Measurements from ENCODE around the gene TMTC2.

Gene TMTC2

DNA sequence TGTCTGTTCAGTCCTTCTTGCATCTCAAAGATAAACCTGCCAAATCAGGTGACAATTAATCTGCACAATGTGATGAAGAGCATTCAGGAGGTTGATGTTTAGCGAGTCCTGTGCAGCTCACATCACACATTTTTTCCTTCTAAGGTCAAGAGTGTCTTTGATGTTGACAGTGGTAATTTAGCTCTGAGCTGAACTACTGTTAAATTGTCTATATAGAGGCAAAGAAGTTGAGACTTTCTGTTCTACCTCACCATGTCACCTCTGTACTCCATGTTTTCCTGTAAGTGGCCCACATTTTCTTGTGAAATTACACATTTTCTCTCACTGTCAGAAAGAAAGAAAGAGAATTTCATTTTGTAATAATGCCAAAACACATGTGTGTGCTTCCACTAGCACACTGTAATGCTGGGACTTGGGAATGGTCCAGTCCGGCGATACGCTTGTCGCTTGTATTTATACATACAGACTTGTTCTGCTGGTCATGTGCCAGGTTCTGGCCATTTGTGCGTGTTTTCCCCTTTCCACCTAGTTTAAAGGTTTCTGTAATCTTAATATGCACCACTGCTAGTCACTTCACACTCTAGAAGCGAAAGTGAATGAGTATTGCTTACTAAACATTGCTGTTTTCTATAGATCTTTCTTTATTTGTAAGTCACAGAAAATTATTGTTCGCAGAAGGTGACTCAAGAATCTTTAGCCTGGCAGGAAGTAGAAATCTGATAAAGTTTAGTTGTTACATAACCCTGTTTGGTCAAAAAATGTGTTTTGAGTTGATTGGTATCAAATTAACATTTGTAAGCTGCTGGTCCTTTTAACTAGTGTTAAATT, 328.9 kb downstream of the TMTC2 start:
- DNase-seq (ENCODE audit: low read depth): no peak

DNA sequence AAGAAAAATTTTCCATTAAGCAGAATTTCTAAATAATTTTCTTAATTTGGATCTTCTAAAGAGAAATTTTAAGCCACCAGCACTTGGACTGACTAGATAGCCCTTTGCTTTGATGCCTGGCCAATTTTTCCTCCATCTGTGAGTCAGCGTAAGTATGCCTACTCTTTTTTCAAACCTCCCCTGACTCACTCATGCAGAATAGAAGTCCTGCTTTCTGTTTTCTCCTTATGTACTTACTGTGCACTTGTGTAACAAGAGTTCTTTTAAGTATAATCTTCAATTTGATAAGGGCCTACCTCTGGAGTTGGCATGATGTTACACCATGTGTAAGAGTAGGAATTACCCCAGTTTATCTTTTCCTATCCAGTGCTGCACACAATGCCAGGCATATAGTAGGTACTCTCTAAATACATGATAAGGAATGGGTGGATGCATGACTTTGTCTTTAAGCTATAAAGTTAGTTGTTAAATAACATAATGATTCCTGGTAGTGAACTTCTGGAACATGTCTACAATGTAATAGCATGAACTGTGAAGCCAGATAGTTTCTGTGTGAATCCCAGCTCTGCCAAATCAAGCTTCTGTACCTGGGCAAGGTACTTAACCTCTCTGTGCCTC, 329.6 kb downstream of the TMTC2 start:
- peak; percentile 66 for DNase-seq (ENCODE audit: low read depth)

DNA sequence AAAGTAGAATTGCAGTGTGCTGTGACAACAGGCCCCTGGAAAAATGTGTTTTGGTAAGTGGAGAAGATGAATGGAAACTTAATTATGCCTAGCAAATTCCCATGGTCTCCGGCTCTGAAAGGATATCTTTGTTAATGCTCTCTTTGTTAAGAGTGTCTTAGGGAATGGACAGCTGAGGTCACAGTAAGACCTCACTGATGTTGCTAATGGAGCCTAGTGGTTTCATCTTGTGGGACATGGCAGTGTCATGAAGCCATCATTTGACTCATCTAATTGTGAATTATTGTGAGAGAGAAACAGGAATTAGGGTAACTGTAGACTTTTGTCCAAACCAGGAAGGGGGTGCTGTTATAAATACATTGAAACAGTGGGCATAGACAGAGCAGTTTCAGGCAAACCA, 330.3 kb downstream of the TMTC2 start:
- no peak for DNase-seq (ENCODE audit: low read depth)

DNA sequence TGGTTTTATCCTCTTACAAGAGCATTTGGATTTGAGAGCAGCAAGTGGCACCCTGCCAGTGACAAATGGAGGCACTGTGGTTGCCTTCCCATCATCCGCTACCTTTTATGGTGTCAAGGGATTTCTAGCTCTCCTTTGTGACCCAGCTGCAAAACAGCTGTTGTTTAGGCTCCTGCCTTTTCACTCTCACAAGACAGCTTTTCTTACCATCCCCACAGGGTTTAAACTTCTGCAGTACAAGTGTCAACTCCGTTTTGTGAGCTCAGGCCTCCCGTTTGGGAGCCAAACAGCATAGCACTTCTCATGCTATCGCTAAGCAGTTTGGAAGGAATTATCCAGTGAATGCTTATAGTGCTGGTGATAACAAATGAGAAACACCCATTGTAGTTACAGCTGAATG, 331.4 kb downstream of the TMTC2 start:
- peak; percentile 3 for DNase-seq (ENCODE audit: low read depth)

DNA sequence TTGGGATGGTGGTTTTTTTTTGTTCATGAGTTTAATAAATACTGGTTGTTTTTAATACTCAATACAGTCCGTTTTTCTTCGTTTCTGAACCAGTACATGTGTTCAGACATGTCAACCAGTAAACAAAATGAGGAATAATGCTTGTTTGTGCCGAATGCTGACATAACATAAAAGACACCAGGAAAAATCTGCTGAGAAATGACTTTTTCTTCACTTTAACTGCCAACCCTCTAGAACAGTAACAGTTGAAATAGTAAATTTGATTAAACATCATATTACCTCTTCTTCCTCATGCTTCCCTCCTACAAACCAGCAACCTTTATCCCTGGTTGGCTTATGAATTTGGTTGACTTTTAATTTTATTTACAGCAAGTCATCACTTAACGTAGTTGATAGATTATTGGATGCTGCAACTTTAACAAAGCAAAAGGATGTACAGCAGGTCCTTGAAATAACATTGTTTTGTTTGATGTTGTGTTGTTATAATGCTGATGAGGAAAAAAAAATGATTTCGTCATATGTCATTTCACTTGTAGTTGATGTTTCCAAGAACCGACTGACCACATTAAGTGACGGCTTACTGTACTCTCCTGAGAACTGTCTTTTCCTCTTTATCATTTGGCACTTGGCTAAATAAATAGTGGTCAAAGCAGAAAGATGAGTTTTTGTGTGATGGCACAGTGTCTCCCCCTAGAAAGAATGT, 340.5 kb downstream of the TMTC2 start:
- DNase-seq (ENCODE audit: low read depth): no peak

DNA sequence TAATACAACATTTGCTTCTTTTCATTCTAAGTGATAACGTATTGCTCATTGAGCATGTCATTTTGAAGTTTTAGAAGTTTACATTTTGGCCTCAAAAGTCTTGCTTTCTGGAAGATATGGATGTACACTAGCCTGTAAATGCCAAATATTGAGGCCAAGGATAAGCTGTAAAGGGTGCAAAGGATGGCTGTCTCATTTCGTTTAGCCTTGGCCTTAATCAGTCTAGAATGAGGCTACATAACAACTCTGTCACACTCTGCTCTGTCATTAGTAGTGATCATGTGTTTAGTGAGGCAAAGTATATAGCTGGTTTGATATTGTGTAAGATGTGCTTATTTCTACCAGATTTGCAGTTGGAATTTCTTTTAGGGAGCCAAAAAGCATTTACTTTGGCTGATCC, 344.5 kb downstream of the TMTC2 start:
- DNase-seq (ENCODE audit: low read depth): no peak

DNA sequence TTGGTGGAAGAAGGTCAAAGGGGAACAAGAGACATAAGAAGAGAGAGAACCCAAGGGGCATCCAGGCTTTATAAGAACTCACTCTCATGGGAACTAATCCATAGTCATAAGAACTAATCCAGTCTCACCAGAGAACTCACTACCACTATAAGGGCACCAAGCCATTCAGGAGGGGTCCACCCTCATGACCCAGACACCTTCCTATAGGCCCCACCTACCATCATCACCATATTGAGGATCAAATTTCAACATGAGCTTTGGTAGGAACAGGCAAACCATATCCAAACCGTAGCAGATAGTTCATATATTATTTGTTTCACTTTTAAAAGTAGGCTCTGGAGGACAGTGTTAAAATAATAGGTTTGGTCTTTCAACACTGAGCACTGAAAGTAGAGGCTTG, 350.1 kb downstream of the TMTC2 start:
- DNase-seq (ENCODE audit: low read depth): no peak

DNA sequence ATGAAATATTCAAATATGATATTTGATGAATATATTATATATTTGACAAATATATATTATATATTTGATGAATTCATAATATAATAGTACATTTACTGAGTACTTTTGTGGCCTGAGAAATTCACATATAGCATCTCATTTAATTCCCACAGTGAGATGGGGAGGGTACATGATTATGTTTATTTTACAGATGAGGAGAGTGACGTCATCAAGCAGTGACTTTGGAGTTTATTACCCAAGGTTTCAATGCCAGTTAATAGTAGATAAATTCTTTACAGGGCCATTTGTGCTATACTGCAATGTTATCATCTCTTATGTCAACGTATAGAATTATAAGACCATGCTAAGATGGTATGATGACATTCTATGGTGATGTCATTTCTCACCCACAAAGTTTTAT, 352.7 kb downstream of the TMTC2 start:
- no peak for DNase-seq (ENCODE audit: low read depth)

DNA sequence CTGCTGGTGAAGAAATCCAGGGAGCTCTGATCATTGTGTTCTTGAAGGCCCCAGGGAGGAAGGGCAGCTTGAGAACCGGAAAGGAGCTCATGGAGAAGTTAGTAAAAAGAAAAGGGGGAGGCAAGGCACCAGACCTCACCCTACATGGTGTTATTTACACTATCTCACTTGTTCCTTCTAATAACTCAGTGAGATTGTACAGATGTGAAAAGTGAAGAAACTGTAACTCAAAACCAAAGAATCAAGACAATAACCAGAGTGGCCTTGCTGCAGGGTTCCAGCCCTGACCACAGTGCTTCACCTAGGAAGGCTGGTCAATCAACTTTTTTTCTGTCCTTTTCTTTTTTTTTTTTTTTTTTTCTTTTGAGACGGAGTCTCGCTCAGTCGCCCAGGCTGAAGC, 353.6 kb downstream of the TMTC2 start:
- DNase-seq (ENCODE audit: low read depth): no peak

DNA sequence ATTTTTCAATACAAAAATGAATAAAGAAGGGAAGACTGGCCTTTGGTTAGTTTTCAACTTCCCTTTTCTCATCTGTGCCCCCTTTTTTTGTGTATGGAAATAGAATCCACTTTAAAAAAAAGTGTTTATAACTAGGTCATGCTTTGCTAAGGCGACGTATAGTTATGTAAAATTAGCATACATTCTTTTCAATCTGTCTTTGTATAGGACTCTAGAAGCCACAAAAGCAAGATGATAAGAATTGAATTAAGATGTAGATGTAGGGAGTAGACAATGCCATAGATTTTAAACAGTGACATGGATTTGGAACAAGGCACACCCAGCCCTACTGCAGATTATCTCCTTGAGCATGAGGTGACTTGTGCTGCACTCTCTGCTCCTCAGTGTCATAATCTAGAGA, 354.3 kb downstream of the TMTC2 start:
- no peak for DNase-seq (ENCODE audit: low read depth)

DNA sequence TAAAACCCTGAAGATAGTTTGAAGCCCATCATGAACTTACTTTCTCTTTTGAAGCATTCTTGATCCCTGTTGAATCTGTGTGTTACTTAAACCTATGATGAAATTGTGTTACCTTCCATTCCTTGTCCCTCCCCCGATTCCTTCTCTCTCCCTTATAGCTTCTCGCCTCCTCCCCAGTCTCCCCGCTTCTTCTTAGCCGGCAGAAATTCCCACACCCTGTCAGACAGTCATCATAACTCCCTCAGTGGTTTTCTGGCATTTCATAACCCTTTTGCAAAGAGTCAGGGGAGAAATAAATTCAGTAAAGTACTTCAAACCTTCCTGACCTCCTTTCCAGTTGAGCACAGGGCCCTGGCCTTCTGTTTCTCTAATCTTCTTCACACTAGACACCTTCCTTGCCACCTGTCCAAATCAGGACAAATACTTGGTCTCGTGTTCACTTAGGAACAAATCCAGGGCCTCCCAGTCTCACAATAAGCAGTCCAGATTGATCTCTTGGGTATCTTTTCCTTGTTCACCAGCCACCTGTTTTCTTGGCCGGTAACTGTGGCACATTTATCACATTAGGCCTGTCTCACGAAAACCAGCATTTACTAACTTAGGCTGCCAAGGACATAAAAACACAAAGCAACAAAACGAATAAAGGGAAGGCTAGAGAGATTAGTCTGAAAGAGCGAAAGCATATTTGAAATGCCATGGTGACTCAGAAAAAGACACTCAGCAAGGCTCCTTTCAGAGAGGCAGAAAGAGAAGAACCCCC, 355.9 kb downstream of the TMTC2 start:
- DNase-seq (ENCODE audit: low read depth): no peak

DNA sequence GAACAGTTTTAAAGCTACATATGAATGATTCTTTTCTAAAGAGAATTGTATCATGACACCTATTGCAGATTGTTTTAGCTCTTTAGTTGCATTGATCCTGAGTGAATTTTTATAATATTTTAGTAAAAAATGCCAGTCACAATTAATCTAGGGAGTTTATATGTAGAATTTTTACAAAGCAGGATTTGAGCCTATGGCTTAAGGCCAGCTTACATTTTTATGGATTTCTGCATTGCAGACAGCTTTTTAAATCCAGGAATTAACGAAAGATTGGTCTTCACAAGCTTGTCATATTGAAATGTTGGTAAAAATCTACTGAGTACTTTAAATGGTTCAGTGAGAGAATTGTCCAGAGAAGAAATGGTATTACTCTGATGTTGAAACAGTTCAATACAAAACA, 358.0 kb downstream of the TMTC2 start:
- no peak for DNase-seq (ENCODE audit: low read depth)

DNA sequence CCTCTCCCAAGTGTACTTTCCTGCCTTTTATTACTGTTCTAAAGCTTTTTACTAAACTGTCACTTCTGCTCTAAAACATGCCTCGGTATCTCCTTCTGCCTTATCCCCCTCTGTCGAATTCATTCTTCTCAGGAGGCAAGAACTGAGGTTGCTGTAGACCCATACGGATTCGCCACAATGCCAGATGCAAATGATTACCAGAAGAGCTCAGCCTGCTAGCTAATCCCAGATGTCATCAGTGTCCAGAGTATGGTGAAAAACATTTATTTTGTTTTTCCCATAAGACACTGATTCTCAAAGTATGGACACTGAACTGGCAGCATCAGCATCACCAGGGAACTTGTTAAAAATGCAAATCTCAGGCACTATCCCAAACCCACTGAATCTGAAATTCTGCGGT, 359.3 kb downstream of the TMTC2 start:
- no peak for DNase-seq (ENCODE audit: low read depth)

DNA sequence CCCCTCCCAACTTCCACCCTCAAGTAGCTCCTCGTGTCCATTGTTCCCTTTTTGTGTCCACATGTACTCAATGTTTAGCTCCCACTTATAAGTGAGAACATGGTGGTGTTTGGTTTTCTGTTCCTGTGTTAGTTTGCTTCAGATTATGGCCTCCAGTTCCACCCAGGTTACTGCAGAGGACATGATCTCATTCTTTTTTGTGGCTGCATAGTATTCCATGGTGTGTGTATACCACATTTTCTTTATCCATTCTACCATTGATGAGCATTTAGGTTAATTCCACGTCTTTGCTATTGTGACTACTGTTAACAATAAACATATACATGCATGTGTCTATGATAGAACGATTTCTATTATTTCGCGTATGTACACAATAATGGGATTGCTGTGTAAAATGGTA, 362.6 kb downstream of the TMTC2 start:
- DNase-seq (ENCODE audit: low read depth): no peak

DNA sequence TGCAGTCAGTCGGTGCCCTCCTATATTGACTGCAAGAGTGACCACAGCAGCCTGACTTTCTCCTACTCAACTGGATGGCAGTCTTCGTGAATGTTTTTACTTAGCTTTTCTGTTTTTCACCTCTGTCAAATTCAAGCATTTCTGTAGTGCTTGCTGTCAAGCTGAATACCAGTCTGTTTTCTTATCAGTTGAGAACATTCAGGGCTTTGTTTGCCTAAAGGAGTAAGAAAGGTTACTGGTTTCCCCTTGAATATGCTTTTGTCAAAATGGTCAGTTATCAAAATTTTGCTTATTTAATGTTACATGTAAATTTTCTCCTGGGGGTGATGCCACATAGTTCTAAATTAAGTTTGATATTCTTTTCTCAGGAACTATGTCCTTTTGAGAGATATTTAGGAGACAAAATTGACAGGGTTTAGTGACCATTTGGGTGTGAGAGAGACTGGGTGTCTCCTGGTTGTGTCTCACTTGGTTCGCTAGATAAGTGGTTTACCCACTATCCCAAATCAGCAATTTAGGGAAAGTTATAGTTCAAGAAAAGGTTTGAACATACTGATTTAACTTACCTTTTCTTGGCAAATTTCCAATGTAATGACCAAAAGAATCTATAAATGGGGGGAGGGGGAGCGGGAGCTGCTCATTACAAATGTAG, 366.3 kb downstream of the TMTC2 start:
- DNase-seq (ENCODE audit: low read depth): no peak

DNA sequence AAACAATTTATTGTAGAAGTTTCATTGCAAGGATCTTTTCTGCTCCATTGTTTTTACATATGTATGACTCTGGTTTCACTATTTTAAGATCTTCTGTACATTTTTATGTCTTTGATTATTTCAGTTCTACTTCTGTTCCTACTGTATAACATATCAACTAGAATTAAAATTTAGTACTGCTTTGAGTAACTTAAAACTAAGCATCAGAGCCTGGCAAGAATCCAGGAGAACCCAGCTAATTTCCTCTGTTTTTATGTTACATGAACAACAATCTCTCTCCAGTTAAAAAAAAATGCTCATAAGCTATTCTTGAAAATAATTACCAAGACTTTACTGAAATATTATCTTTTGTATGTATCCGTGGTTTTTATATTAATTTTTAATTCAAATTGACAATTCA, 370.7 kb downstream of the TMTC2 start:
- DNase-seq (ENCODE audit: low read depth): no peak

DNA sequence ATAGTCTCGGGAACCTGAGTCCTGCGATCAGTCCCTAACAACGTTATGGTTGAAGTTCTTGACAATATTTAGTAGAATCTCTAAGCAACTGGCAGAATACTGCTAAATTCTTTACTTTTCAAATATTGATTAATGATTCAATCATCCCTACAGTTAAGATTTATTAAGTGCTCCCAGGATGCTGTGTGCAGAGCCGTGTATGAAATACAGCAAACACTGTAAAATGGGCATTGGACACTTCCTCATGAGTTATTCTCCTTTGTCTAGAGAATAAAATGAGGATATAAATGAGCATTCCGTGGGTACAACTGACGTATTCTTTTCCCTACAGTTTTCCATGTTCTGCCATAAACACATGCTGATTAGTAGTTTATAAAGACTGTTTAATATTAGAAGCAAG, 372.4 kb downstream of the TMTC2 start:
- no peak for DNase-seq (ENCODE audit: low read depth)

DNA sequence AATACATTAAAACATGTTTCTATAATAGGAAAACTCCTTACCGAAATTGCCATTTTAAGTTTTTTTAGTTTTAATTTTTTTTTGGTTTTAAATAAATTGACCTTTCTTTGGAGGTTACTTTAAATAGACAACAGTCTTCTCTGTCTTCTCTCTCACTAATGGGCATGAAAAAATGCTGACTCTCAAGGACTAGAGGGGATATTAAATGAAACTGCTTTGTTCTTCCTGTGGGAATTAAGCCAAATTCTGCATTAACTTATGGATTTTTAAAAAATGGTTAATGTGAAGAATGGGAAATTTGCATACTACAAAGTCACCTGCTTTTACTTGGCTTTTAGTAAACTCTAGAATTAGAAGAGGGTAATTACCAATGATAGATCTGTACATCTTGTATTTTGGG, 378.9 kb downstream of the TMTC2 start:
- no peak for DNase-seq (ENCODE audit: low read depth)

DNA sequence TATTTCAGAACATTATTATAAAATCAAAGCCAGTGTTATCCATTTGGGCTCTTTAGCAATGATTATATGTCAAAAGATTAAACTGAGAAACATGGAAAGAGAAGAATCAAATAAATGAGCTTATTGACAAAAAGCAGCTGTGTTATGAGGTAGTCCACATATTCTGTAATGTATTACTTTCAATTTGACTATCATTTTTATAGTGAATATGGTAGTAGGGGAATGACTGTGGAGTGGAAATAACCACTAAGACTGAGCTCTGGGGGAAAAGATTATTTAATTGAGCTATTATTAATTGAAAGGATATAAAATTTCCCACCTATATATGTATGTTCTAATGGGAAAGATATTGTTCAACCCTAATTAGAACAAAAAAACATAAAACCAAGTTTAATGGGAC, 381.3 kb downstream of the TMTC2 start:
- DNase-seq (ENCODE audit: low read depth): no peak

DNA sequence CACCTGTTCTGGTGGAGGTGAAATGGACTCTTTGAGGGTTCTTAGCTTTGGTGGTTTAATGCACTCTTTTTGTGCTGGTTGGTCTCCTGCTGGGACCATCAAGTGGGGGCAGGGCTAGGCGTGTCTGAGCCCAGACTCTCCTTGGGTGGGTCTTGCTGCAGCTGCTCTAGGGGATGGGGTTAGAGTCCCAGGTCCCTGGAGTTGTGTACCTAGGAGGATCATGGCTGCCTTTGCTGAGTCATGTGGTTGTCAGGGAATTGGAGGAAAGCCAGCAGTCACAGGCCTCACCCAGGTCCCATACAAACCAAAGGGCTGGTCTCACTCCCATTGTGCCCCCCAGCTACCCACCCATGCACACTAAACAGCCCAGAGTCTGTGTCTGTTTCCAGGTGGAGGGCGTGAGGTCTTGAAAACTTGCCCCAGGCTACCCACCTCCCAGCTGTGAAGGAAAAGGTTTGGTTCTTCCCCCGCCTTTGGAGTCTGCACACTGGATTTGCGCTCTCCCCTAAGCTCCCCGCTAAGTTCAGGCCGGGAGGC, 387.7 kb downstream of the TMTC2 start:
- no peak for DNase-seq (ENCODE audit: low read depth)

DNA sequence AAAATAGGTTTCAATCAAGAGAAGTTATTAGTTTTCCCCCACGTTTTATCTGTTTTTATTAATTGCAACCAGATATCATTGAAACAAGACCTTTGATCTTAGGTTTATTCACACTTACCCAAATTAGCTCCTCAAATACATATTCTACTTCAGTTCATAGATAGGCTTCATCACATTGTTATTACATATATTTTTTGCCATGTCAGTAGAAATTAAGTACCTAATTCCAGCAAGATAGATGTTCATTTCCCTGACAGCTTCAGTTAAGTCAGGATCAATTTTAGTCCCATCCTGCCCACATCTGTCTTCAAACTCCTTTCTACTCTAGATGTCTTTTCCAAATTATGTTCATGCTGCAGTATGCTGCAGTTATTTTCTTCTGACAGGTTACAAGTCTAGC, 388.8 kb downstream of the TMTC2 start:
- DNase-seq (ENCODE audit: low read depth): no peak

DNA sequence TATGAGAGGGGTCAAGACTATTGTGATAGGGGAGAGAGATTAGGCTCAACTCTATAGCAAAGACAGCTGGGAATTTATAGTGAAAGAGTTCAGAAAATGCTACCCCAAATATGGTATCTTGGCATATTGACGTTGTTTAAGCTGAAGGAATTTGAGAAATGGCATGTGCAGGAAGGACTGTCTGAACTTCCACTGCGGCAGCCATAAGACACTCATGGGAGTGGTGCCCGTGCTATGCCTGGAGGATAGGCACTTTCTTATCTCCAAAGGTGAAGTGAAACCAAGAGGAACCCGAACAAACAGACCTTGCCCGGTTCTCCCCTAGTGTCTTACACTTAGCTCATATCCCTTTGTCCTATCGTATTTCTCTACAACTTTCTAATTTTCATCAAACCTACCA, 390.3 kb downstream of the TMTC2 start:
- DNase-seq (ENCODE audit: low read depth): no peak

Data from fibroblast of the conjunctiva (primary cell).